H1 (cell line): ENCODE results near the gene ZNF488. TPM values are rescaled to one million over a fixed set of nuclear protein-coding genes. Genes with fewer than 3 reads are reported as not detected.

Experiments
- JUND ChIP-seq: IDR thresholded peaks from 2 replicates; pipeline ENCODE4 v1.6.1; 2011; ENCODE audit warnings: mild to moderate bottlenecking, improper control_type of control experiment, low read length
- POLR2A ChIP-seq, 2 experiments: IDR thresholded peaks; 1 replicate in 1 of 2; 2 replicates in 1 of 2; pipeline ENCODE4 v1.6.1; 2011; ENCODE audit warnings: low read depth in 2 of 2, low read length in 2 of 2, mild to moderate bottlenecking in 2 of 2; ENCODE audit errors: control extremely low read depth in 1 of 2
- SAP30 ChIP-seq: fragments of 300-600 bp; sonication (generic); IDR thresholded peaks from 2 replicates; pipeline ENCODE4 v1.7.1; 2012; ENCODE audit warnings: low read length, moderate library complexity, mild to moderate bottlenecking, inconsistent platforms; ENCODE audit not compliant: insufficient read depth, insufficient replicate concordance
- SRF ChIP-seq: IDR thresholded peaks from 2 replicates; pipeline ENCODE4 v1.6.1; 2011; ENCODE audit warnings: mild to moderate bottlenecking, low read depth, low read length, moderate library complexity
- polyA plus RNA-seq, 7 experiments: library from polyadenylated mRNA; depleted of rRNA in 3 of 7; stranded (reverse) in 5 of 7; unstranded in 2 of 7; fragments of >200 nt in 5 of 7; fragments of 200-250 nt in 2 of 7; gene quantifications; 1 replicate in 5 of 7; 2 replicates in 1 of 7; 4 replicates in 1 of 7; pipeline versions ENCODE4 v1.2.1 to v1.2.3, GENCODE V29; 2011 to 2013; ENCODE audit warnings: missing spikeins in 2 of 7, mixed read lengths in 2 of 7
- total RNA-seq: library from RNA; stranded (reverse); fragmentation: NEBNext Ultra II Directional; extraction: Animal tissue kit (Norgen Biotek cat#: 25700); gene quantifications from 2 replicates; pipeline ENCODE4 v1.2.1, GENCODE V29; 2021
- TF ChIP-seq, protein P1 (sequence below), 3 experiments: IDR thresholded peaks; 1 replicate in 2 of 3; 2 replicates in 1 of 3; pipeline versions ENCODE4 v1.5.1 to v1.6.1; 2011; ENCODE audit warnings: low read length in 3 of 3, mild to moderate bottlenecking in 3 of 3, inconsistent platforms in 2 of 3, low read depth in 1 of 3, moderate library complexity in 1 of 3; ENCODE audit not compliant: insufficient read depth in 1 of 3; ENCODE audit errors: control extremely low read depth in 1 of 3

ZNF488 gene
- total and polyA plus RNA-seq, 2 of the 8 experiments (the other 6 are each of a cell fraction or from before 2014, with no cell fraction given), result 7.9 to 11.4 TPM

DNA sequence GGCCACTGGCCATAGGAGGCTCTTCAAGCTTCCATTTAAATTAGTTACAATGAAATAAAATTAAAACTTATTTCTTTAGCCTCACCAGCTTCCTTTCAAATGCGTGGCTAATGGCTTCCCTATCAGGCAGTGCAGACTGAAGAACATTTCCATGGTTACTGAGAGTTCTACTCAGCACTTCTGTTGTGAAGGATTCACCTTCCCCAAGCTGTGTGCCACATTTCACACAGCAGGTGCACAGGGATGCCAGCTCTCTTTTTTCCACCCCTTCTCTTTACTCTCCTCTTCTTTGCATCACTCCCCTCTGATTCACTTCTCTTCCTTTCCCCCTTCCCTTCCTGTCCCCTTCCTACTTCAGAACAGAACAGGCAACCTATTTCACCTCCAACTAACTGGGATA is 61.0 kb downstream of the ZNF488 start (continued):
- TF ChIP-seq, protein P1, sequence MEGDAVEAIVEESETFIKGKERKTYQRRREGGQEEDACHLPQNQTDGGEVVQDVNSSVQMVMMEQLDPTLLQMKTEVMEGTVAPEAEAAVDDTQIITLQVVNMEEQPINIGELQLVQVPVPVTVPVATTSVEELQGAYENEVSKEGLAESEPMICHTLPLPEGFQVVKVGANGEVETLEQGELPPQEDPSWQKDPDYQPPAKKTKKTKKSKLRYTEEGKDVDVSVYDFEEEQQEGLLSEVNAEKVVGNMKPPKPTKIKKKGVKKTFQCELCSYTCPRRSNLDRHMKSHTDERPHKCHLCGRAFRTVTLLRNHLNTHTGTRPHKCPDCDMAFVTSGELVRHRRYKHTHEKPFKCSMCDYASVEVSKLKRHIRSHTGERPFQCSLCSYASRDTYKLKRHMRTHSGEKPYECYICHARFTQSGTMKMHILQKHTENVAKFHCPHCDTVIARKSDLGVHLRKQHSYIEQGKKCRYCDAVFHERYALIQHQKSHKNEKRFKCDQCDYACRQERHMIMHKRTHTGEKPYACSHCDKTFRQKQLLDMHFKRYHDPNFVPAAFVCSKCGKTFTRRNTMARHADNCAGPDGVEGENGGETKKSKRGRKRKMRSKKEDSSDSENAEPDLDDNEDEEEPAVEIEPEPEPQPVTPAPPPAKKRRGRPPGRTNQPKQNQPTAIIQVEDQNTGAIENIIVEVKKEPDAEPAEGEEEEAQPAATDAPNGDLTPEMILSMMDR (IDR thresholded peaks at IDR 0.05; ENCODE audit: control extremely low read depth in 1 of 3, insufficient read depth in 1 of 3, low read depth in 1 of 3, low read length in 3 of 3), result no peak
- no peak for TF ChIP-seq SRF
- TF ChIP-seq POLR2A (IDR thresholded peaks at IDR 0.05; ENCODE audit: control extremely low read depth in 1 of 2, low read depth in 2 of 2, low read length in 2 of 2), result no peak
- no peak for TF ChIP-seq SAP30
- TF ChIP-seq JUND, result no peak
